DOHH2 (cell line): ENCODE data around the gene TEDDM1.

Source experiments
- EZH2phosphoT487 ChIP-seq: fragments of 200-600 bp; sonication (generic); IDR thresholded peaks from 2 replicates; pipeline ENCODE4 v1.6.1; 2017; ENCODE audit warnings: borderline replicate concordance, mild to moderate bottlenecking, antibody characterized with exemption, low read length, moderate library complexity, mixed read lengths
- TF ChIP-seq, protein P1 (sequence below): fragments of 200-600 bp; sonication (generic); IDR thresholded peaks from one replicate; pipeline ENCODE4 v1.5.1; 2014; ENCODE audit warnings: antibody characterized with exemption, mild to moderate bottlenecking, low read depth, low read length; ENCODE audit not compliant: poor library complexity, severe bottlenecking

DNA sequence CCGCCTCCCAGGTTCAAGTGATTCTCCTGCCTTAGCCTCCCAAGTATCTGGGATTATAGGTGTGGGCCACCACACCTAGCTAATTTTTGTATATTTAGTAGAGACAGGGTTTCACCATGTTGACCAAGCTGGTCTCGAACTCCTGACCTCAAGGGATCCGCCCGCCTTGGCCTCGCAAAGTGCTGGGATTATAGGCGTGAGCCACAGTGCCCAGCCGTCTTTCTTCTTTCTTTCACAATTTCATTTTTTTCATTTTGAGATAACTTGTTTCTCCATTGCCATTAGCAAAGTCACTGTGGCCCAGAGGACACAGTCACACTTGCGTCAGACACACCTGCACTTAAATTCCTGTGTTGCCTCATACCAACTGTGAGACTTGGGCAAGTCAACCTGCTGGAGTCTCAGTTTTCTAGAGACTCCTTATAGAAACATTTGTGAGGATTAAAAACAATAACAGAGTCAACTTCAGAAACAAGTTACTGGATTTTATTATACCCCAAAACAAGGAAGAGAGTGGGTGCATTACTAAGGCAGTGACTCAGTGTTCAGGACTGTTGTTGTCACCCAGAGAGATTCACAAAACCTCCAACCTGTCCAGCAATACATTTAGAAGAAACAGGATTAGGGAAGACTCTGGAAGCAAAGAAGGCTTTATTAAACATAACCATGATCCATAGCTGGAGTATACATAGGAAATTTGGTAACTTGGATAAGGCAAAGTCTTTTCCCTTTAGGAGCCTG is 2.6 kb downstream of the TEDDM1 start:
- TF ChIP-seq EZH2phosphoT487: no peak
- TF ChIP-seq, protein P1, sequence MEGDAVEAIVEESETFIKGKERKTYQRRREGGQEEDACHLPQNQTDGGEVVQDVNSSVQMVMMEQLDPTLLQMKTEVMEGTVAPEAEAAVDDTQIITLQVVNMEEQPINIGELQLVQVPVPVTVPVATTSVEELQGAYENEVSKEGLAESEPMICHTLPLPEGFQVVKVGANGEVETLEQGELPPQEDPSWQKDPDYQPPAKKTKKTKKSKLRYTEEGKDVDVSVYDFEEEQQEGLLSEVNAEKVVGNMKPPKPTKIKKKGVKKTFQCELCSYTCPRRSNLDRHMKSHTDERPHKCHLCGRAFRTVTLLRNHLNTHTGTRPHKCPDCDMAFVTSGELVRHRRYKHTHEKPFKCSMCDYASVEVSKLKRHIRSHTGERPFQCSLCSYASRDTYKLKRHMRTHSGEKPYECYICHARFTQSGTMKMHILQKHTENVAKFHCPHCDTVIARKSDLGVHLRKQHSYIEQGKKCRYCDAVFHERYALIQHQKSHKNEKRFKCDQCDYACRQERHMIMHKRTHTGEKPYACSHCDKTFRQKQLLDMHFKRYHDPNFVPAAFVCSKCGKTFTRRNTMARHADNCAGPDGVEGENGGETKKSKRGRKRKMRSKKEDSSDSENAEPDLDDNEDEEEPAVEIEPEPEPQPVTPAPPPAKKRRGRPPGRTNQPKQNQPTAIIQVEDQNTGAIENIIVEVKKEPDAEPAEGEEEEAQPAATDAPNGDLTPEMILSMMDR: no peak
